HK-2 (cell line): Measurements from ENCODE around the gene NUP133.
"Not testable (repeated sequence)": the region's sequence is repeated elsewhere in the genome, so short reads cannot be mapped to it uniquely, and the experiment has no call there.

Experiments used
- DNase-seq: peaks from one replicate; pipeline ENCODE4 v3.0.0-alpha.2; 2018; ENCODE audit not compliant: unreplicated experiment

NUP133 gene

DNA sequence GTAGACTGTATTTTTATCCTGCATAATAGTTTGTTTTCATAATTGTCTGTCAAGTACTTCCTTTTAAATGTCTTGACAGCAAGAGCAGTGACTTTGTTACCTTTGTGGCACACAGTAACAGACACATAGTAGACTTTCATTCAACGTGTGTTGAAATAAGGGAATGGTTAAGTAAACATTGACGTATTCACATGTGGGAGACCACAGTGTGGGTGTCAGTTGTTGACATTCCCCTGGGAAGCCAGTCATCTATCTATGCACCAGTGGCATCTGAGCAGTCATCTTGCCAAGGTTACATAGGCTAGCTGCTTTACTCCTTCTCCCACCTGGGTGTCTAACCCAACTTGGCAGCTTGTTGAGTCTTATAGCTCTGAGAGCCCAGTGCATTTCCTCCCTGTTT lies 1.4 kb upstream of the NUP133 start:
- peak; percentile 14 for DNase-seq

DNA sequence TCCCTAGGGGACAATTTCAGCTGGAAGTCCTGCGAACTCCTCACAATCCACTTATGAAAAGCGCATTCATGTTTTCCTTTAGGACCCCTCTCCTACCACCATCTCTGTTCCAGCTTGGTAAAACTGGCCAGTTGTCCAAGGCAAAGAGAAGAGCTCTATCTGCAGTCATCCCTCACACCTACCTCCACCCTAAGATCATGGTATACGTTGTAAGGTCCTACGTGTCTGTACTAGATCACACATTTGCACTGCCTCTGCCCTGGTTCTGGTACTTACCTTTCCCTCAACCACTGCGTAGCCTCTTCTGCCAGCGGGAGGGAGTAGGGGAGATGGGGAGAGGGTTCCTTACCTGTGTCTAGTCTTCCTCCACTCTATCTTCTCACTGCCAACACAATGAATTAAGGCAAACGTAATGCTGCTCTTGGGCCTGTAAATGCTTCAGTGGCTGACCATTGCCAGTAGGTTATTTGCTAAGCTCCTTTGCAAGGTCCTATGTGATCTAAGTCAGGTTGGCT lies 739 bp upstream of the NUP133 start:
- DNase-seq: no peak

DNA sequence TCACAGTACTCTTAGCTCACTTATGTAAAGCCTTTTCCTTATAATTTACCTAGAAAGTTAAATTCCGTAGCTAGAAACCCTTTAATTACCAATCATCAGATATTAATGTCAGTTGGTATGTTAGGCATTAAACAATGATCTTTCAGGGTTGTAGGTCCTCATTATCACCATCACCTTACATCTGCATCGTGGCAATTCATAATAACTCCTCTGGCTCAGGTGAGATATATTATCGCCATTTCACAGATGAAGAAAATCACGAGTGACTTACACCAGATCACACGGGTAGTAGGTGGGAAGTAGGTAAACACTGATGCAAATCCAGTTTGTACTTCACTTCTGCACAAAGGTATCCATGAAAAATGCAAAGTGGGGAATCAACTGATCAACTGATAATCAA lies 639 bp downstream of the NUP133 start:
- DNase-seq: no peak

DNA sequence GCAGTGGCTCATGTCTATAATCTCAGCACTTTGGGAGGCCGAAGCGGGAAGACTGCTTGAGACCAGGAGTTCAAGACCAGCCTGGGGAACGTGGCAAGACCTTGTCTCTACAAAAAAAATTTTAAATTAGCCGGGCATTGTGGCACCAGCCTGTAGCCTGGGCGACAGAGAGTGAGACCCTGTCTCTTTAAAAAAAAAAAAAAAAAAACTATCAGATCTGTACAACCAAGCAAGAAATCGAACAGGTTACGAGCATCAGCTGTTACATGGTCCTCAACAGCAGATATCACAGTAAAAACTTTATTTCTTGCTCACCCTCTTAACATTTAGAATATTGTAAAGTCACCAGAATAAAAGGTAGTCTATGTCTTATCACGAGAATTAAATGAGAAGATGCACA lies 1.5 kb downstream of the NUP133 start:
- DNase-seq: no peak

DNA sequence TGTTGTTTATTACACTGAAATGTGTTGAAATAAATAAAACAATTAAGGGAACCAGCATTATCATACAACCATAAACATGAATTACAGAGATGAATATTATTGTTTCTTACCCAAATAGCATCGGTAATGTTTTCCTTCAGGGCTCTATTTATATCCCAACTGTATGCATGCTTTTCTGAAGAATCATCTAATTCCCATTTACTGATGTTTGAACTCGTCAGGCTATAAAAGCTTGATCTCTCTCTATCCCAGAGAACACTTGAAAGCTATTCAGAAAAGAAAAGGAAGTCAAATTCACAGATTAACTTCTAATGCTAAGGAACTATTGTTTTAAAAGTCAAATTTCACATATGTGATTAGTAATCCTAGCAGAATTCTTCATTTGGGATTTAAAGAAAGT lies 12.4 kb downstream of the NUP133 start:
- no peak for DNase-seq

DNA sequence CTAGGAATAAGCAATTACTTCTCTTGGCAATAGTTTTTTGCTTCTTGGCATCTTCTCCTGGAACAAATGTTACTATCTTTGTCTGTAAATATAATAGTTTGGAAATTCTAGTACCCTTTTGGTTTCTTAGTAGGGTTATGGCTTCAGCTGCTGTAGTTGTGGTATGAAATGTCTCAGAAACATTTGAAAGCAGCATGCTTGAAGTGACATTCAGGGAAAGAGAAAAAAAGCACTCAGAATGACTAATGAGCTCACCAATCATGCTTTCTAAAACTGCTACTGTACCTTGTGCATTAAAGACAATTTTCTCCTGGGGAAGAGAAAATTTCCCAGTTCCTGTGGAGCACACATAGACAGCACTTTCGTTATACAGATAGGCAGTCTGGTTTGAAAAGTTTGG lies 21.0 kb downstream of the NUP133 start:
- no peak for DNase-seq

DNA sequence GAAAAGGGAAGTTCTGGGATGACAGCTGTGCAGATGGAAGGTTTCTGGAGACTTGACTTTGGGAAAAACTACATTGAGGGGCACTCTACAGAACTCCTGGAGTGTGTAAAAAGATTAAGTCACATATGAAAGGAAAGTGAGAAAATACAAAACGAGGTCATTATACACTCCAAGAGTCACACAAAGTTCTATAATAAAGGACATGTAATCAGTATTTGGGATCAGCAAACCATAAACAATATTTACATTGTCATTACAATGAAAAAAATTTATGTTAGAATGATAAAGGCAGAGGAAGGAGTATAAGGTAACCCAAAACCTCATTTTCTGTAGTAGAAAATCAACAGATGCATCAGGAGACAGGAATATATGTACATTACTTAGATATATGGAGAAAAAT lies 22.8 kb downstream of the NUP133 start:
- no peak for DNase-seq

DNA sequence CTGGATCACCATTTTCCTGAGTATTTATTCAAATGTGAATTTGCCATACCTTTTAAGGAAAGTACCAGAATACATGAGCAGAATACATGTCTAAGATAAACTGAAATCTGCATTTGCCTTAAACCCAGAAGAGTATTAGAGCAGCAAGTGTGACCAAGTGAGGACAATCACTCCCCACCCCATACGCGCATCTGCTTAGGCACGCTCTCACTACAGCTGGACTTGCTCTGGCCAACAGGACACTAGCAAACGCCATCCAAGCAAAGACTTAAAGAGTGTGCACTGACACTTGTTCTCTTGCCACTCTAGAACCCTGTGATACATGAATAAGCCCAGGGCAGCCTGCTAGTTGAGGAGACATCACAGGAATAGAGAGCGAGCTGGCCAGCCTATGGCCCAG lies 25.6 kb downstream of the NUP133 start:
- DNase-seq: no peak

DNA sequence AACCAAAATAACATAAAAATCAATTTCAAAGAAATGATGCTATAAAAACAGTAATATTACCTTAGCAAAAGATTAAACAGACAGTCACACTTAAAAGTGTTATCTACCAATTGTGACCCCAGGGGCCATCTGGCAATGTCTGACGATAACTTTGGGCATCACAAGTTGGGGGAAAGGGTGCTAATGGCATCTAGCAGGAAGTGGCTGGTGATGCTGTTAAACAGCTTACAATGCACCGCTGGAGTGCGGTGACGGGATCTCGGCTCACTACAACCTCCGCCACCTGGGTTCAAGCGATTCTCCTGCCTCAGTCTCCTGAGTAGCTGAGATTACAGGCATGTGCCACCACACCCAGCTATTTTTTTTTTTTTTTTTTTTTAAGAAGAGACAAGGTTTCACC lies 27.6 kb downstream of the NUP133 start:
- no peak for DNase-seq

DNA sequence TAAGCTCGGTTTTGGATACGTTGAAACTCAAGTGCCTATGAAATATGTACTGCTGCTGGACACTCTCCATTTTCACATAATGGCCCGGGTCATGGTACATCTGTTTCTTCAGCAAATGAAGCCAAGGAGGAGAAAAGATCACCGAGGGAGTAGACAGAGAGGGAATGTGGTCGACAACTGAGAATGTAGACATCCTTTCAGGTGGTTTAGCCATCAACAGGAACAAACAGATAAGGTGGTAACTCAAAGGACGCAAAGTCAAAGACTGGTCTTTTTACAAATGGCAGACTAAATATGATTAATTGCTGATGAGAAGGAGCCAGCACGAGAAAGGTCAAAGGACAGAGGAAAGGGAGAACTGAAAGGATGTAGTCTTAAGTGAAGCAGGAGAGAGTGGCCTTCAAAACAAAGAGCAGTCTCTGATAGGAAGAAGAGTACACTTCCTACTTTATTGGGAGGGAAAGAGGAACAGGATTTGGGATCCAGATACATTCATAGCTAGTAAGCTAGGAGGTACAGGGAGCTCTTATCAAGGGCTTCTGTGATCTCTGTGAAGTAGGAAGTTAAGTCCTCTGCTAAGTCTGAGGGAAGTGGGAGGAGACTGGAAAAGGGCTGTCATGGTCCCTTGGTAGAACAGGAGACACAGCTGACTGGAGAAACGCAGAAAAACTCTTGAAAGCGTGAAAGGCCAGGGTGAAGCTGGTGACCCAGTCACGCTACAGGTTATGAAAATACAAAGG lies 28.3 kb downstream of the NUP133 start:
- DNase-seq: no peak

DNA sequence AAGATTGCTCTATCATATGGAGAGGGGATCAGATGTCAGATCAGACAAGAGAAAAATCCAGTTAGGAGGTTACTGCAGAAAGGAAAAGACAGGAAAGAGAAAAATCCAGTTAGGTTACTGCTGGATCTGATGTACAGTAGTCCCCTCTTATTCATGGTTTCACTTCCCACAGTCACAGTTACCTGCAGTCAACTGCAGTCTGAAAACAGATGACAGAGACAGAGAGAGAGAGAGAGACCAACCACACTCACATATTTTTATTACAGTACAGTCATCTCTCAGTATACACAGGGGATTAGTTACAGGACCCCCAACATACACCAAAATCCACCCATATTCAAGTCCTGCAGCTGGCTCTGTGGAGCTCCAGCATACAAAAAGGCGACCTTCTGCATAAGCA lies 29.3 kb downstream of the NUP133 start:
- DNase-seq: no peak

DNA sequence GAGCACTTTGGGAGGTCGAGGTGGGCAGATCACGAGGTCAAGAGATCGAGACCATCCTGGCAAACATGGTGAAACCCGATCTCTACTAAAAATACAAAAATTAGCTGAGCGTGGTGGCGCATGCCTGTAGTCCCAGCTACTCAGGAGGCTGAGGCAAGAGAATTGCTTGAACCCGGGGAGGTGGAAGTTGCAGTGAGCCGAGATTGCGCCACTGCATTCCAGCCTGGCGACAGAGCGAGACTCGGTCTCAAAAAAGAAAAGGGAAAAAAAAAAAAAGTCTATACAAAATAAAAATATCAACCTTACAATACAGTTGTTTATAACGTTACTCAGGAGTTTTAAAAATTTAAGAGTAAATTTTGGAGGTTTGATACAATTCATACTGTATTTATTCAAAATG lies 32.3 kb downstream of the NUP133 start:
- not testable (repeated sequence) for DNase-seq

DNA sequence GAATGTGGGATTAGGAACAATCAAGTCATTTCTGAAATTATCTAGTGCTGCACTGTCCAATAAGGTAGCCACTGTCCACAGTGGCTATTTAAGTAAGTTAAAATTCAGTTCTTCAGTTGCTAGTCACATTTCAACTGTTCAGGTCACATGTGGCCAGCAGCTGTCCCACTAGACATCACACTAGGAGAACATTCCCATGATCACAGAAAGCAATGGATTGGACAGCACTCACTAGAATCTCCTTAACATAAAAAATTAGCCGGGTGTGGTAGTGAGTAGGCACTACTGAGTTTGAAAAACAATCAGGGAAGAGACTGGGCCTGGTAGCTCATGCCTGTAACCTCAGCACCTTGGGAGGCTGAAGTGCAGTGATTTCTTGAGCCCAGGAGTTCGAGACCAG lies 33.6 kb downstream of the NUP133 start:
- DNase-seq: no peak

DNA sequence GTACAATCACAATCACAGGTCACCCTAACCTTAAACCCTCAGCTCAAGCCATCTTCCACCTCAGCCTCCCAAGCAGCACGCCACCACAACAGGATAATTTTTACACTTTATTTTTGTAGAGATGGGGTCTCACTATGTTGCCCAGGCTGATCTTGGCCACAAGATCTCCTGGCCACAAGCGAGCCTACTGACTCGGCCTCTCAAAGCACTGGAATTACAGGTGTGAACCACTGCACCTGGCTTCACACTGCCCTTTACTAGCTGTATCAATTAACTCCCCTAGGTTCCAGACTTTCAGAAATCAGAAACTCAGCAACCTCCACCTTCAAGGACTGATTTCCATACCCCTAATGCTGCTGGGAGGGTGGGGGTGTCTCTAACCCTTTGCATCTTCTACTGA lies 37.0 kb downstream of the NUP133 start:
- DNase-seq: no peak

DNA sequence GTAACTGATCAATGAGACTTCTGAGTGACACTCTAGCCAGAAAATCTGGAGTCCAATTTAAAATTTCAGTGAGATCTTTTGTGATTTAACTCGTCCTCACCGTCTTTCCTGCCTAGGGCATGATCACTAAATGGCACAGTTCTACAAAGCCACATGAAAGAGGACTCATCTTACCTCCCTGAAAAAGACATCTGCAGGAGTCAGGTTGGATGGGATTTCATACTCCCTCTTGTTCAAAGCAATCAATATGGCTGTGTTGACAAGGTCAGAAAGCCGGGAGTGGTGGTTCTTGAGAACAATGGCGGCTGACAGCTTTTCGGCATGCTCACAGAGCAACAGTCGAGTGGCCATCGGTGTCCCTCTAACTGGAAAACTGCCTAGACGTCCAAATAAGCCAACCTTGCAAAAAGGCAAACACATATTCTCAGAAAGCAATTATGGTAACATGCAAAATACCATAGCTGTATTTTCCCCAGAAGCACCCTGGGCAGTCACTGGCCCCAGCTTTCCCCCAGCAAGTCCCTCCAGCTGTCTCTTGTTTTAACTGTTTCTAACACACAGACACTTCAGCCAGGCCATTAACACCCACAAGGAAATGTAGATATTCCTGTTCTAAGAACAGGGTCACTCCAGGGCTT lies 37.6 kb downstream of the NUP133 start:
- no peak for DNase-seq

DNA sequence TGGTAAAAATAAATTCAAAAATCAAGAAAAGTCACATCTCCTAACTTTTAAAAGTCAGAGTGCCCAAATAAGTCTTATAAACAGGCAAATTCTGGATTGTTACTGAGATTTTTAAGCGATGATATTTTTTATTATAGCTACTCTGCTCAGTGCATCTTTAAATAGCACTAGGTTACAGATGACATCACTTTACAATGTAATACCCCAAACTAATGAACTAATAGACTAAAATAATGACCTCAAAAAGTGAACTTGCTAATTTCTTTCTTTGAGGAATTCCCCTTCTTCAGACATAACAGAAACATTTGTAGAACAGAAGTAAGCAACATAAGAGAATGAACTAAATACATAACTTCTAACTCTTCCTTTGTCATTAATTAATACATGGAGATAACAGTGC lies 41.3 kb downstream of the NUP133 start:
- no peak for DNase-seq

DNA sequence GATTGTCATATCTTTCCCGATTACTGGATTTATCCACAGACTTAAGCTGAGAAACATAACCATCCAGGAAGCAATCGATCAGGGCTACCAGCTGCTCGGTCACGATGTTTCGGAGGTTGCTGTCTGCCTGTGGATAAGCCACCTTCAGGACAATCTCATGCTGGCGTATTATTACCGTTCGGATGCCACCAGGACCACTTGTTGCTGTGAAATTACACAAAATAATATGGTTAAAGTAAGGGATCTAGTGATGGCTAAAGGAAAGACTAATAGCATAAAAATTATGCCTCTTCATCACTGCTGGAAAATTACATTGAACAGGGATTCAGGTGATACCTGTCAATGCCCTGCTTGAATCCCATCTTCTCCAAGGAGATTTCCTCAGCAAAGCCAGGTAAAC lies 43.5 kb downstream of the NUP133 start:
- no peak for DNase-seq

DNA sequence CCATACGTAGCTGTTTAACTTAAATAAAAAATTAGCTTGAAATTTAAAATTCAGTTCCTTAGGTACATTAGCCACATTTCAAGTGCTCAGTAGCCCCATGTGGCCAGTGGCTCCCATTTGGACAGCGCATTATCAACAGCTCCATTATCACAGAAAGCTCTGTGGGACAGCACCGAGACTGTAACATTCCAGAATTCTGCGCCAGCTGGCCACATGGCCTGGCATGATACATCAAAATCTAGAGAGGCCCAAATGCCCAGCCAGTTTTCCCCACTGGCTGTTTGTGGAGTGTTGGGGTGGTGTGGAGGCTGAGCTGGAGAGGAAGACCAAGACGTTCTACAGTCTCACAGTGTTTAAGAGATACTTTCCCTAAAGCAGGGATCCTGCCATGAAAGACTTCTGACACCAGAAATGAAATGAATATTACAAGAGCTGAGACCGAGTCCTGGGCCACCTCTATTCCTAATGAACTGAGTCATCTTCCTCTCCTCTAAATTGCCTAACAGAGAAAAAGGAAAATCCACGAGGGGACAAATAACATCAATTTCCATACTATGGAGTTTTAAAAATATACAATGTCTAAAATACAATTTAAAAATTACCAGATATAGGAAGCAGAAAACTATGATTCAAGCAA lies 47.0 kb downstream of the NUP133 start:
- no peak for DNase-seq

DNA sequence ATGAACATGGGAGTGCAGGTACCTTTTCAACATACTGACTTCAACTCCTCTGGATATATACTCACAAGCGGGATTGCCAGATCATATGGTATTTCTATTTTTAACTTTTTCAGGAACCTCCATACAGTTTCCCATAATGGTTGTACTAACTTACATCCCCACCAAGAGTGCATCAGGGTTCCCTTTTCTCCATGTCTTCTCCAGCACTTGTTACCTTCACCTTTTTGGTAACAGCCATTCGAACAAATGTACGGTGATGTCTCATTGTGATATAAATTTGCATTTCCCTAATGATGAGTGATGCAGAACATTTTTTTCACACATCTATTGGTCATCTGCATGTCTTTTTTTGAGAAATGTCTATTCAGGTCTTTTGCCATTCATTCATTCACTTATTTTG lies 48.3 kb downstream of the NUP133 start:
- DNase-seq: no peak

DNA sequence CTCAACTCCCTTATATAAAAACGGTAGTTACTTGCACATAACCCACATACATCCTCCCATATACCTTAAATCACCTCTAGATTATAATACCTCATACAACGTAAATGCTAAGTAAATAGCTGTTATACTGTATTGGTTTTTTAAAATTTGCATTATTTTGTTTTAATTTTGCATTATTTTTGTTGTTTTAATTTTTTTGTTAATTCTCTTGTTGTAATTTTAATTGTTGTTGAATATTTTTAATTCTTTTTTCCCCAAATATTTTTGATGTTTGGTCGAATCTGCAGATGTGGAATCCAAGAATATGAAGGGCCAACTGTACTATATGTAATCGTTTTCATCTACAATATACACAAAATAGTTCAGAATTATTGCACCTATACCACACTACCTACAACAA lies 50.7 kb downstream of the NUP133 start:
- no peak for DNase-seq

DNA sequence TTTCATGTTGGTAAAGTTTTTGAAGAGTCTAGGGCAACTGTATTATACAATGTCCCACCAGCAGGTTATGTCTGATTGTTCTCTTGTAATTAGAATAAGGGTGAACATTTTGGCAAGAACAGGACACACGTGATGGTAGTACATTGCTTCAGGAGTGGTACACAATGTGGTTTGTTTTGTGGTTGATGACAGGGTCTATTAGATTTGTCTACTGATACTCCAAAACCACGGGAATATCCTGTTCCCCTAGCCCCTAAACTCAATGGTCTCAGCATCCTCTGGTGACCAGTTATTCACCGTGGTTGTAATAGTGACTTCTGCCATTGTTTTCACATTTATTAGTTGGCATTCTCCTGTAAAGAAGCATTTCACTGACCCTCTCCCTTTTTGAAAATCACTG lies 52.1 kb downstream of the NUP133 start:
- DNase-seq: no peak

DNA sequence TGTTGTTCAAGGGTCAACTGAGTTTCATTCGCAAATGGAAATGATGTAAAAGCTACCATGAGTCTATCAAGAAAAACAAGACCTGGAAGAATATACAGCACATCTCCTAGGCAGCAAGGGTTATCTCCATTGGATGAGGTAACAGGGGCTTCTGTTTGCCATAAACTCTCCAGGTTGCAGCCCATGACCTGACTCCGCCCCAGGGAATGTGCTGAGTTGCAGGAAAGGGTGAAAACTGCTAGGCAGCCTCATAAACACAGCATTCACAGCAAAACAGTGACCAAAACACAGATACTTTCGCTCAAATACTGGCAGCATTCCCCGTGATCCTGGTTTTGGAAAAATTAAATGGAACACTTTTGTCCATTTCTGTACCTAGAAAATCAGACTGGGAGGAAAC lies 54.1 kb downstream of the NUP133 start:
- no peak for DNase-seq
